Ectodermal cell (in vitro differentiated cells): ENCODE measurements around the gene MAPK10.

ENCODE experiments used
- H3K27ac ChIP-seq: 2 replicates; pipeline ENCODE4 v1.7.0; 2013; ENCODE audit warnings: mild to moderate bottlenecking, low read depth, low read length; ENCODE audit not compliant: insufficient read depth, poor library complexity, severe bottlenecking
- H3K27me3 ChIP-seq: 2 replicates; pipeline ENCODE4 v1.7.0; 2013; ENCODE audit warnings: mild to moderate bottlenecking, low read length; ENCODE audit not compliant: insufficient read depth, control insufficient read depth, poor library complexity, severe bottlenecking
- H3K36me3 ChIP-seq: one replicate; pipeline ENCODE4 v1.7.0; 2013; ENCODE audit warnings: low read length; ENCODE audit not compliant: control insufficient read depth, insufficient read depth
- H3K4me1 ChIP-seq: one replicate; pipeline ENCODE4 v1.7.0; 2013; ENCODE audit warnings: low read length; ENCODE audit not compliant: control insufficient read depth, insufficient read depth
- H3K4me3 ChIP-seq: 2 replicates; pipeline ENCODE4 v1.7.0; 2013; ENCODE audit warnings: low read depth, low read length, control low read depth; ENCODE audit not compliant: insufficient read depth
- H3K9me3 ChIP-seq: 2 replicates; pipeline ENCODE4 v1.7.0; 2013; ENCODE audit warnings: mild to moderate bottlenecking, low read length, moderate library complexity; ENCODE audit not compliant: control insufficient read depth
- WGBS, 2 experiments: methylation state at CpG; one replicate each; pipeline ENCODE4 v1.1.7; 2013; ENCODE audit warnings: missing lambda C conversion rate in 2 of 2; 5-methylcytosine and 5-hydroxymethylcytosine counted together

Gene MAPK10

GRCh38 chr4:86131456-86131855 lies 228.4 kb downstream of the MAPK10 start:
- H3K27ac ChIP-seq = no peak overlapping the region
- H3K4me3 ChIP-seq = no peak overlapping the region
- no peaks in the 10 kb centered on the region for H3K4me1 ChIP-seq
- no peaks in the 10 kb centered on the region for H3K36me3 ChIP-seq
- WGBS, 2 experiments = no CpG with 5 or more reads among the region's 2 CpGs
- H3K9me3 ChIP-seq = no peaks in the 10 kb centered on the region
- no peaks in the 10 kb centered on the region for H3K27me3 ChIP-seq

GRCh38 chr4:86130160-86130933 lies 229.5 kb downstream of the MAPK10 start:
- H3K27me3 ChIP-seq = no peaks in the 10 kb centered on the region
- 92 to 98% methylated on average over 2 of the region's 2 CpGs for WGBS, 2 experiments
- no peak overlapping the region for H3K27ac ChIP-seq
- no peak overlapping the region for H3K4me3 ChIP-seq
- H3K4me1 ChIP-seq = no peaks in the 10 kb centered on the region
- H3K9me3 ChIP-seq = no peaks in the 10 kb centered on the region
- H3K36me3 ChIP-seq = no peaks in the 10 kb centered on the region

DNA sequence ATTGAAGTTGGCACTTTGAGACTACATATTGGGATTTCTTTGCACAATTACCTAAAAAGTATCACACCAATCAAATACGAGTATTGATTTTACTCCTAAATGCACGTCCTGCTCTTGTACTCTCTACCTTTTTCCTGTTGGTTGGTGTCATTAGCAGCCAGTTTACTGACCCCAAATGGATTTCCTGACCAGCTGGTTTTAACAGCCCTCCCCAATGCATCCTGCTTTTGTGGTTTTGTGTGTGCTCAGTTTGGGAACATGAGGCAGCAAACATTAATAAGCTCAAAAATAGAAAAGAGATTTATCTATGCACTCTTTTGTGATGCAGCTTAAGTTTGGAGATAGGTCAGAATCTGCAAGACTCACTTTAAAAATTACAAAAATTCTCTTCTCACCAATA lies 230.3 kb downstream of the MAPK10 start:
- Histone ChIP-seq H3K27me3 (no peaks in the 10 kb centered on the region), H3K36me3 (no peaks in the 10 kb centered on the region)
- 85 to 100% methylated on average over 2 of the region's 2 CpGs for WGBS, 2 experiments

GRCh38 chr4:86122404-86122803 lies 237.4 kb downstream of the MAPK10 start:
- H3K27ac ChIP-seq = no peak overlapping the region
- H3K4me1 ChIP-seq = no peaks in the 10 kb centered on the region
- H3K27me3 ChIP-seq = no peaks in the 10 kb centered on the region
- H3K9me3 ChIP-seq = no peaks in the 10 kb centered on the region
- H3K4me3 ChIP-seq = no peak overlapping the region
- no peaks in the 10 kb centered on the region for H3K36me3 ChIP-seq

More for the DNA sequence above, 230.3 kb downstream of the MAPK10 start:
- no peak overlapping the region for H3K27ac ChIP-seq
- H3K4me3 ChIP-seq = no peak overlapping the region
- no peaks in the 10 kb centered on the region for H3K4me1 ChIP-seq
- no peaks in the 10 kb centered on the region for H3K9me3 ChIP-seq

- Histone ChIP-seq H3K9me3 (no peaks in the 10 kb centered on the region), H3K4me3 (no peak overlapping the region), H3K4me1 (no peaks in the 10 kb centered on the region), H3K27me3 (no peaks in the 10 kb centered on the region), H3K36me3 (peaks cover 10% of the 10 kb centered on the region), H3K27ac (no peak overlapping the region)
Measured at GRCh38 chr4:86118711-86119110, 241.1 kb downstream of the MAPK10 start.

GRCh38 chr4:86117705-86118302 lies 242.0 kb downstream of the MAPK10 start:
- Histone ChIP-seq H3K9me3 (no peaks in the 10 kb centered on the region), H3K4me3 (no peak overlapping the region), H3K36me3 (peaks cover 10% of the 10 kb centered on the region), H3K4me1 (no peaks in the 10 kb centered on the region), H3K27me3 (no peaks in the 10 kb centered on the region), H3K27ac (no peak overlapping the region)
- 88 to 96% methylated on average over 2 of the region's 2 CpGs for WGBS, 2 experiments

DNA sequence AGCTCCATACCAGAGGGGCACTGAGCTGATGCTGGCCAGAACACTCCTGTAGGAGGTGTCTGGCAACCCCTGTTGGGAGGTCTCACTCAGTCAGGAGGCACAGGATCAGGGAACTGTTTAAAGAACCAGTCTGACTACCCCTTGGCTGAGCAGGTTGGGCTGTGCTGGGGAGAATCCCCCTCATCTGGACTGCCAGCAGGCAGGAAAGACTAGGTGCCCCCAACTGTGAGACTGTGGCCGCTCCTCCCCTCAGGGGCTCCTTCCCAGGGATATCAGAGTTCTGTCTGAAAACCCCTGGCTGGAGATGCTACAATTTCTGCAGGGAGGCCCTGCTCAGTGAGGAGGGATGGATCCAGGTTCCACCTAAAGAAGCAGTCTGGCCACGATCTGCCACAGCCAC lies 245.3 kb downstream of the MAPK10 start:
- Histone ChIP-seq H3K9me3 (no peaks in the 10 kb centered on the region), H3K27ac (no peak overlapping the region), H3K4me3 (no peak overlapping the region), H3K27me3 (no peaks in the 10 kb centered on the region), H3K4me1 (no peaks in the 10 kb centered on the region), H3K36me3 (peaks cover 10% of the 10 kb centered on the region)
- 95 to 96% methylated on average over 2 of the region's 2 CpGs for WGBS, 2 experiments

GRCh38 chr4:86108834-86109233 lies 251.0 kb downstream of the MAPK10 start:
- no peaks in the 10 kb centered on the region for H3K4me1 ChIP-seq
- no peak overlapping the region for H3K4me3 ChIP-seq
- no peak overlapping the region for H3K27ac ChIP-seq
- 90 to 93% methylated on average over 2 of the region's 2 CpGs for WGBS, 2 experiments
- H3K36me3 ChIP-seq = no peaks in the 10 kb centered on the region
- no peaks in the 10 kb centered on the region for H3K27me3 ChIP-seq
- H3K9me3 ChIP-seq = no peaks in the 10 kb centered on the region

DNA sequence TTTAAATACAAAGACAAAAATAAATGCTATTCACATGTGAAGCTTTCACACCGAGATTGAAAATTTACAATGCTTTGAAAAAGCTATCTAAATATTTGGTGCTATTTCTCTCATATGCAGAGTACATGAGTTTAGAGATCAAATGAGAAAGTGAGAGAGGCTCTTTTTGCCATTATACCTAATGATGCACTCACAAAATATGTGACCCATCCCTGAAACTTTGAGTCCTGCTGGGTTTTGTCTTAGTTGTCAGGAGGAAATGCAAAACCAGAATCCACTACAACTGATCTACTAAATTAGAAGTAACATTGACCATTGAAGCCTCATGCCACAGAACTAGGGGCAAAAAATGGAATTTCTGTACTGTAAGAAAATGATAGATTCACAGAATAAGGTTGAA lies 251.7 kb downstream of the MAPK10 start:
- Histone ChIP-seq H3K27me3 (no peaks in the 10 kb centered on the region), H3K4me1 (no peaks in the 10 kb centered on the region), H3K36me3 (no peaks in the 10 kb centered on the region), H3K9me3 (no peaks in the 10 kb centered on the region), H3K27ac (no peak overlapping the region), H3K4me3 (no peak overlapping the region)
- WGBS, 2 experiments = 60 to 82% methylated on average over 1 of the region's 1 CpG

- no peaks in the 10 kb centered on the region for H3K27me3 ChIP-seq
- H3K4me3 ChIP-seq = no peak overlapping the region
- 91 to 93% methylated on average over 6 of the region's 6 CpGs for WGBS, 2 experiments
- no peak overlapping the region for H3K27ac ChIP-seq
- H3K9me3 ChIP-seq = no peaks in the 10 kb centered on the region
- H3K36me3 ChIP-seq = no peaks in the 10 kb centered on the region
- no peaks in the 10 kb centered on the region for H3K4me1 ChIP-seq
Measured at GRCh38 chr4:86107112-86107511, 252.7 kb downstream of the MAPK10 start.
